Caco-2 (cell line): ENCODE data around the gene AAK1. TPM values are rescaled to one million over a fixed set of nuclear protein-coding genes. Genes with fewer than 3 reads are reported as not detected.

Experiments used
- total RNA-seq: library from RNA; stranded (reverse); gene quantifications from 2 replicates; pipeline ENCODE4 v1.2.3, GENCODE V29; 2022

AAK1 gene
- total RNA-seq, 1 experiment from 2014 or later = 39.7 TPM

Other genes with a start within 250 kb of the AAK1 start
- gene NFU1, start 206.3 kb downstream of the AAK1 start, total RNA-seq = 72.5 and 85.3 TPM in 2 replicates
- gene ANXA4, start 98.4 kb upstream of the AAK1 start, total RNA-seq = 90.8 and 92.0 TPM in 2 replicates
- gene GMCL1, start 185.9 kb upstream of the AAK1 start, total RNA-seq = 13.8 and 17.5 TPM in 2 replicates